NCI-H1417 (cell line): ENCODE data around the gene VAPA.

Source experiments
- DNase-seq, 3 experiments: peaks; one replicate each; lab custom pipeline; 2025; lab: John Stamatoyannopoulos, UW

The VAPA gene

DNA sequence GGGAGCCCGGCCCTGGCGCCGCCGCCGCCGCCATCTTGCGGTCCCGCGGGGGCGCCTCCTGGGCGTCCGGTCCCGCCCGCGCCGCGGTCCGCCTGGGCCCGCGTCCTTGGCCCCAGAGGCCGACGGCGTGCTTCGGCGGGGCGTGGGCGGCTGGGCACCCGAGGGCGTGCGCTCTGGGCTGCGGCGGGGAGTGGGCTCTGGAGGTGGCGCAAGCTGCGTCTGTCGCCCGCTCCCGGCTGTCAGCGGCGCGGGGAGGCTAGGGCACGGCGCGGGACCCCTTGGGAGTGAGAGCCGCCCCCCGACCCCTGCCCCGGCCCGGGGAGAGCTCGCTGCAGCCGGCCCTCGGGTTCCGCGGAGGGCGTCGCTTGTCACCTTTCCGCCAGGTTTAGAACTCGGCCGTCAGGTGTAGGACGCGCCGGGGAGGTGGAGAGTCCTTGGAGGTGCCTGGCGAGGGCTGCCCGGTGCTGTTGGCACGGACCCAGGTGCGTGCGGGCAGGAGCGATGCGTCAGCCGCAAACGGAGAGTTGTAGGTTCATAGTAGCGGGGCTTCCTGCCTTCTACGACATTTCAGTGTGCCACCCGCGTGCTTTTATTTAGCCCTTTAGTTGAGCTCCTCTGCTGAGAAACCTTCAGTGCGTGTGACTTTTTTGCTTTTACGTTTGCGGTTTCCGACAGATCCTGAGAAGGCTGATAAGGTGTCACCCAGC is 921 bp downstream of the VAPA start:
- DNase-seq: peak; percentile 39 to 82 (median 82)

DNA sequence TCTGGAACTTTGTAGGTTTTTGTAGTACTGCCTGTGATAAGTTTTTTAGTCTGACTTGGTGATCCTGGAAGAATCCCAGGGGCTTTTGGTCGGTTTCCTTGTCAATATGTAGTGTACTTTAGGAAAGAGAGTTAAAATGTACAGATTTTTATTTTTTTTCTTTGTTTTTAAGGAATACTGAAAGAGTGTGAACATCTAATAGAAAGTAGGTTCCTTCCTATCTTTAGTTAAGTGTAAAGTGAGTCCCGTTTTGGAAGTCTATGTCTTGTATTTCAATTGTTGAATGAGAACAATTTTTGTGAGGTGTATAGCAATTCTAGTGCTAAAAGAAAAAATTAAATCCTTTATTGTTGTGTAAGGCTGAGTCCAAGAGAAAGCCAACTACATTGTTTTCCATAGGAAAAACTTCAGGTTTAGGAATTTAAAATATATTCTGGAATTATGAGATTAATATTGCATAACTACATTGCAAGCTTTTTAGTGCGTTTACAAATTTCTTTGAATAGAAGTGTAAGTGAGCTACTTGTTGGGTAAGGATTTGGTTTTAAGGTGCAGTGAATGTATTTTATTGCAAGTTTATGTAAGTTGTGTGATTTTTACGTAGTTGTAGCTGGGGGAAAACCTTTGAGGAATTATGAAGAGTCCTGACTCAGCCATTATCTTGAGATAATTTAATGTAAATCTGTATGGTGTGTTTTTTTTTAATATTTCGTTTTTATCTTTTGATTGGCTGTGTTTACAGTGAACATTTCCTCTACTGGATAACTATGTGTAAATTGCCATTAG is 1.7 kb downstream of the VAPA start:
- no peak for DNase-seq

DNA sequence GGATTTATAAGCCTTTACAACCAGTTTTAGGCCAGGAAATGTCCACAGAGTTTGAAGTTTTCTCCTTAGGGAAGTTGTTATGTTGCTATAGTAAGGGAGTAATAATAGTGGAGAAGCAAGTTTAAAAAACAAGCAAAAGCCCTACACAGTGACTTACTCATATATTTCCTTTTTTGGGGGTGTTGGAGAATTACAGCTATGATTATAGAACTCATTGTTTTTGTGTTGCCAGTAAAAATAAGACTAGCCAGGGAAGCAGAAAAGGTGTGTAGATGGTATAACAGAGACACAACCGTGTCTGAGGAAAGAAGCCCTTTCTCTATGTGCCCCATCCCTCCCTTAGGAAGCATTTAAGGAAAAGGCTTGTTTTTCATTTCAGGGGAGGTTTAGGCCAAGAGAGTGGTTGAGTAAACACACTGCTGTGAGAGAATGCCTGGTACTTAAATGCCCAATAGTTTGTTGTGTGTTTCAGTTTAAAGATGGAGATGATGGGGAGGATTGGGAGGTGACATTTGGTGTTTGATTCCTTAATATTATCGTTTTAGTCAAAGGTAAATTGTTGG is 2.3 kb downstream of the VAPA start:
- peak in 1 of 3 experiments; percentile 25 for DNase-seq

DNA sequence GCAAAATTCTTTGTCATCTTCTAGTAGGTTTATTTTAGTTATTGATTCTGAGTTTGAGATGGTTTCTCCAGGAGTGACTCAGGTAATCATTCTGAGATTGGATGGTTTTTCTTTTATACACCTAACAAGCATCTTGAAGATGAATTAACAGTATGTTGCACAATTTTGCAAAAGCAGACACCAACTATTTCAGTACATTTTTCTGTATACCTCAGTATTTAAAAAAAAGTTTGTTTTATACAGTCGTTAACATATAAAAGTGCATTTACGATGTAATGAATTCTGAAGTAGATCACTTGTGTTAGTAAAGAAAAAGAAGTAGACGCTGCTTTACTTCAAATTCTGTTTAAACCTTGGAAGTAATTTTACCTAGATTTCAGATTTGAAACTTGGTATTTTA is 3.0 kb downstream of the VAPA start:
- no peak for DNase-seq

DNA sequence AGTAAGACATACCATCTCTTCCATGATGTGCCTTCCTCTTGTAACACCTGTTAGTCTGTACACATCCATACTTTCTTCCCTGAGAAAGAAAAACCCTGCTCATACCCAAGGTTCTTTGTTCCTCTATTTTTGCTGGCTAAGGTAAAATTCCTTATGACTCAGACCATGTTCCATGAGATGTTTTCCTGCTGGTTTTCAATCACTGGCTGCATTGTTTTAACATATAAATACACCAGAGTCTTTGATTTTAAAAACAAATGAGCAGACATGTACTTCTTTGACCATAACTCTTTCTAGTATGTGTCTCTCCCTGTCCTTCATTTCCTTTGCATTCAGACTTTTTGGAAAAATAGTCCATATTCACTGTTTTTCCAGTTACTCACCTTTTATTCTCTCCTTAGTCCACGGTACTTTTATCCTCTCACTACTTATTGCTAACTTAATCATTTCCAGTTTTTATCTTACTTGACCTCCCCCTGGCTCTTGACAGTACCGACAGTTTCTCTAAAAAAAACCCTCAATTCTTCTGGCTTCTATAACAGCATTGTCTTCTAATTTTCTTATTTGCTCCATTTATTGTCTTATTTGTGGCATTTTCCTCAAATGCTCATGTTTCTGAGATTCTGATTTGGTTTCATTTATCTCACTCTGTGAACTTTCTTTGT is 4.3 kb downstream of the VAPA start:
- DNase-seq: no peak

DNA sequence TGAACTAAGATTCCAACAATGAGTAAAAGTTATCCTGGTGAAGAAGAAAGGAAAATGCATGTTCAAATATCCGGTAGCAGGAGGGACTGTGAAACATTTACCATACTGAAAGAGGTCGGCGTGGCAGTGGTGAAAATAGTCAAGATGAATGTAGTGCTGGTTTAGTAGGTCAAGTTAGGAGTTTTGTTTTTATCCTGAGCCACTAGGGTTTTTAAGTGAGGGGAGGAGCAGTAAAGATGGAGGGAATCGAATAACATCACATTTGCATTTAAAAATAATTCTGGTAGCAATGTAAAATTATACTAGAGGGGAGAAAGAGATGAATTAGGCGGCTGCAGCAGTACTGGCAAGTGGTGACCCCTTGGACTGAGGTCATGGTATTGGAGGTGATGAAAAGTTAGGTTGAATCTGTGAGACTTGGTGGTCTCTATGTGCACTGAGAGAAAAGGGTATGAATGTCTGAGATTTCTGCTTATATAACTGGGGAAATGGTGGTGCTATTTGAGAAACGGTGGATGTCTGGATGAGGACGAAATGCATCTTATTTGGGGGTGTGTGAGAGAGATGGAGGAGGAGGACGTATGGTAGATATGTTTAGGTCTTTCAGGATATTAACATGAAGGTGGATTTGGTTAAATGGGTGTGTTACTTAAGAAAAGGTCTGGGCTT is 5.9 kb downstream of the VAPA start:
- DNase-seq: no peak

DNA sequence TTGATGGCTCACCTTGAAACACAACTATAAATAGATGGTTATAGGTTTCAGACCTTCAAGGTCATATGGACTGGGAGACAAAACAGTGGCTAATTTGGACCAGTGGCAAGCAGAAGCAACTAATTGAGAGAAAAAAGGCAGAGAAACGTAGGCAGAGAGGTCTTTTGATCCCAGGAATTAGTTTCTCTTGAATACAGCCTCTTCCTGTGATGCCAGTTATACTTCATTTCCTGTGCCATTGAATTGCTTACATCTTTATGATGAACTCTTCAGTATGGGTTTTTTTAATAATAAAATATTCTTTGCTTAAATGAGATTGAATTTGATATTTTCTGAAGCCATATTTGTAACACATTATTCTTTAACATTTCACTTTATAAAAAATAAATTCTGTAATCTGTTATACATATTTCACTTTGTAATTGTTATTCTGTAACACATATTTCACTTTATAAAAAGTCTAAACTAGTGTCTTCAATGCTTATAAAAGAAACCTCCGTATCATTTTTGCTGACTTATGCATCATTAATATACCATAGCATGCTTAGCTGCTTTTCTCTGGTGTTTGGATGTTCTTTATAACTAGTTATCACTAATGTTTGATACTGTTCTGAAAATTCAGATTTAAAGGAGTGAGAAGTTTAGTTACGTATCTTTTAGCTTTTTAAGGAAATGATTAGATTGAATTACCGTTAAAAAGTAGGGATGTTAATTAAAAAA is 8.9 kb downstream of the VAPA start:
- no peak for DNase-seq

DNA sequence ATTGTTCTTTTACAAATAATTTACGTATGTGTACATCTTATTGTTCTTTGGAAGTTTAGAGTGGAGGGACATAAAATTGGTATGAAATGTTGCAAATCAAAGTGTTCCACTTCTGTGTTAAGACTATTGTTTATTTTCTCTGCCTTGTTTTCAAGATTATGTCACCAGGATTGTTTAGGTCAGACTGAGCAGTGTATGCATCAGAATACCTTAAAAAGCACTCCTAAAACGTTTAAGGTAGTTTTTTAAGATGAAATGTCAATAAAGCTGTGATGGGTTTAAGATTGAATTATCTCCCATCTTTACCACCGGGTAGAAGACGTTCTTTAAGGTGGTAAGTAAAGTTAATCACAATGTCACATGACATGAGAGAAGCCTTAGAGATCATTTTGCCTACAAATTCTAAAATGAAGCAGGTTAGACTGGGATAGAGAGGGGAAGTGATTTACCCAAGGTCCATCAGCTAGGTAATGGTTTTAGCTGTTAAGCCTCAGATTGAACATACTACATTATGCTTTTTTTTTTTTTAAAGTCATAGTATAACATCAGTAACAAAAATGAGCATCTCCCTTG is 10.6 kb downstream of the VAPA start:
- DNase-seq: no peak

DNA sequence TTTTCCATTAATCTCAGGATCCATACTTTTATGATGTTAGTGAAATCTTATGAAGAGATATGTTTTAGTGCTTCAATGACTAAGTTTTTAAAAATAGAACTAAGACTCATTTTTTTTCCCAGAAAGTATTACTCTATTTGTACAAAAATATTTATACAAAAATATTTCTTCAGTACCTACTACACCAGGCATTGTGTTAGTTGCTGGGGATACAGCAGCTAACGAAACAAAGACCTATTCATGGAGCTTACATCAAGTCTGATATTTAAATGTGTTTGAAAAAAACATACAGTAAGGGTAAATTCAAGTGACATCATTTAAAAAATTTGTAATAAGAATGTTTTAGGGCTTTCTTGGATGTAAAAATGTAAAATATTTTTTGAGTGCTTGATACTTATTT is 11.6 kb downstream of the VAPA start:
- no peak for DNase-seq

DNA sequence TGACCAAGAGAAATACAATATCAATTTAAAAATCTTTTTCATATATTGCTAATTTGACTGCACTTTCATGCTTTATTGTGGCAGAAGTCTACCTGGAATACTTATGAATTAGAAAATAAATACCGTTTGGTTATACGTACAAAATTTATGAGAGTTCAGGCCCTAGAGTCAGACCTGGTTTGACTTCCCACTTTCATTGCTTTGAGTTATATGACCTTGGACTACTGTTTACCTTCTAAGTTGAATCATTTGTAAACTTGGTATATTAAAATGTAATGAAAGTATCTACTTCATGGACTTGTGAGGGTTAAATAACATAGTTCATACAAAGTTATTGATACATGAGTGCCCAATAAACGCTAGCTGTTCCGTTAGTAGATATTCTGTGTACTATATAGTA is 12.0 kb downstream of the VAPA start:
- DNase-seq: no peak

DNA sequence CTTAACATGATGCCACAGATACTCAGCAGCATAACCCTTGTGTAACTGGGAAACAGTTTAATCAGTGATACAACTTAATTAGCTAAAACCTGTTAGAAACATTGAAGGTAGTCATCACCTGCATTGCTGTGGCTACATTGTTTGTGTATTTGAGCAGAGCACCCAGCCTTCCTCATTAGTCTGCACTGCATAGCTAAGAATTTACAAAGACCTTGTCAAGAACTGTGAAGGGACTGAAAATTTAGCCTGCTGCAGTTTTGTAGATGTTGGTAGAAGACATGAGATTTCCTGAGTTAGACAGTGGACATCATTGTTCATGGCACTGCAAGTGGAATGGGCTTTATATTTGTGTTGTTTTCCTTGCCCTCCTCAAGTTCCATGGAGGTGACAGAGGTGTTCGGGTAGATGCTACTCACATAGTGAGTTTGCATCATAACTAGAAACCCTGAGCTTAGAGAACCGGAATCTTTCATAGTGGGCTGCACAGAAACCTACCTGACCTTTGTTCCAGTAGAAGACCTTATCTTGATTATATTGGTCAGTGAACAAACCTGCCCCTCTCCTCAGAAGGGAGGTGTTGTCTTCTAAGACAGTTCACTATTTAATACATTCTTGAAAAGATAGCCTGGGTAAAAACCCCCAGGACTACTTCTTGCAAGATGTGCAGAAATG is 12.5 kb downstream of the VAPA start:
- no peak for DNase-seq

DNA sequence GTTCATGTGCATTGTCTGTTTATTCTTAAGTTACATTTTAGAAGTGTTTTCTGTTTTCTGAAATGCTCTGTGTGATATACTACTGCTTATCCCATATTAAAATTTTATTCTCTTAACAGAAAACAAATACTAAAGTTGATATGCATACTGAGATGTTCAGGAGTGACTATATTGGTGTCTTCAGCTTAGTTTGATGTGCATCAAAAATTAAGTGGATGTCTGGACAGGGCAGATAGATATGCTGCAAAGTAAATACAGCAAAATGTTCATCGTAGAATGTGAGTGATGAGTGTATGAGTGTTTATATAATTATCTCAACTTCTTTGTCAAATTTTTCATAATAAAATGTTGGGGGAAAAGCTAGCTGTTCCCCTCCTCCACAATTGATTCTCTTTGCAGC is 13.2 kb downstream of the VAPA start:
- DNase-seq: no peak

DNA sequence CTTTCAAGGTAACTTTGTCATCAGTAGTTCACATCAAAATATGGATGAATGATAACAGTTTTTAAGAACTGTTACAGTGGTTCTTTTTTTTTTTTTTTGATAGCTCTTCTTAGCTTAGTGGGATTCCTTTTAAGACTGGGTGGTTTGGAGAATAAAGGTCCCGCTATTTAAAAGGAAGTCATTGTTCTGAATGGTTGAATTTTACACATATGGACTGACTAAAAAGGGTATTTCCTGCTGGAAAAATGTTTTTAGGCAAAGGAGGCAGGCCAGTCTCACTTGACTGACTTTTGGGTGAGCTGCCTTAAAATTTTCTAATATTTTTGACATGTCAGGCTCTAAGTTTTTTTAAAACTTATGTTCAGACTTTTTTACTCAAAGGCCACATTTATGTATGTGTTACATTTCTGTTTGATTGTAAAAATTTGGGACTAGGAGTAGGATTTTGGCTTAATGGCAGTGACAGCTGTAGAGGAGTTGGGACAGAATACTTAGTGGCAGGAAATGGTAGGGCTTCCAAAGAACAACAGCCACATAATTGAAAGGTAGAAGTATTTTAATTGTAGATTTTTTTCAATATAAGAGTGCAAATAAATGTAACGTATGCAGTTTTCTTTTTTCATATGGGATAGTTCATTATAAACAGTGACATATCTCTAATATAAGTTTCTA is 13.7 kb downstream of the VAPA start:
- DNase-seq: no peak

DNA sequence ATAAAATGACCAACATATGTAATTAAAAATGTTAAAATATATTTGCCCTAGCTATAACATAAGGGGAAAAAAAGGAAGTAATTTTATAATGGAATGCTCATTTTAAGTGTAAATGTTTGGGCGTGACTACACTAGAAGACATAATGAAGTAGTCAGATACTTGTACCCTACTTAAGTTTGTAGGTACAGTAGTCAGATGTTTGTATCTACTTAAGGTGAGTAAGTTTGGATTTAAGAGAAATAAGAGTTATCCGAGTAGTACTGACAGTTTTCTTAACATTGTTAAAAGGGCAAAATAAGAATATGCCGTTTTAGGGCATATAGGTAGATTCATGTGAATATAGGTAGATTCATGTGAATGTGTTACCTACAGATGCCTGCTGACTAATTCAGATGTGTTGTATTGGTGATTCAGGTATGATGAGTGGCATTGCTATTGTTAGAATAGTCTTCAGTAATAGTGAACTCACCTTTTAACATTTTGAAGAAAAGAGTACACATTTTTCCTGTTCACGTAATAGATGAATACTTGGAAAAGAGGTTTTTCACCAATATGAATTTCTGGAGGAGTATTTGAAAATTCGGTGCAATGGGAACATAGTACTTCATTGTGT is 14.9 kb downstream of the VAPA start:
- DNase-seq: no peak

DNA sequence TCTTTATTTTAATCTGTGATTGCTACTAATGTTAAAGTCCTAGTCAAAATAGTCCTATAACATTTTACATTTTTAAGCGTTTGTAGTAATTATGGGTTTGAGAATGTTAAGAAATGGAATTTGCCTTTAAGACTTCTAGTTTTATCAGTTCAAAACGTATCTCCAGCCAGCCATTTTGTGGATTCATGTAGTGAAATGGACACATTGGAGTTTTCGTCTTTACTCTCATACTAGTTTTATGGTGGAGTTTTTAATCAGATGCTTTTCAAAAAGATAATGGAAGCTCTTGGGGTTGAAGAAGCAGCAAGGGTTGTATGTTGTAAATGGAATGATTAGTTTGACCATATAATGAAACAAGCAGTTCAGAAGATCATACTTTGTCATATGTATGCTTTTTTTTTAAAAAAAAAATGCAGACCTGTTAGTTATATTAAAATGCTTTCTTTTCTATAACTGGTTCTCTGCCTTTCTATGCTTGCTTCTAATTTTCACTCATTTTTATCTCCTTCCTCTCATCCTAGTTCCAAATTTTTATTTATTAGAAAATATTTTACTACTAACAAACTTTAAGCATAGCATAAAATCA is 16.6 kb downstream of the VAPA start:
- DNase-seq: no peak

DNA sequence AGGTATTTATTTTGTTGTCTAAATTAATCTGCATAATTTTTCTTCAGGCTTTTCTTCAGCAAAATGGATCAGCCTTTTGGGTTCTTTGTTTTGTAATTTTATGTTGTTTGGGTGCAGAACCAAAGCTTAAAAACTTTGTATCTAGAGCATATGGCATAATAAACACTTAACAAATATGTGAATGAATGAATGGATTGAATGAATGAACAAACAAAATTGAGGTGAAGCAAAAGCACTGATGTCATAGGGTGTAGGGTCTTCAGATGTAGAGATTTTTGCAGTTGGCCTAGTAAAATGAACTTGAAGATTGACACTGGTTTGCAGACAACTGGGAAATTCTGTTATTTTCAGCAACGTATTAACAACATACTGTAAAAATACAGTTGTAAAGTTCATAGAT is 17.3 kb downstream of the VAPA start:
- no peak for DNase-seq

DNA sequence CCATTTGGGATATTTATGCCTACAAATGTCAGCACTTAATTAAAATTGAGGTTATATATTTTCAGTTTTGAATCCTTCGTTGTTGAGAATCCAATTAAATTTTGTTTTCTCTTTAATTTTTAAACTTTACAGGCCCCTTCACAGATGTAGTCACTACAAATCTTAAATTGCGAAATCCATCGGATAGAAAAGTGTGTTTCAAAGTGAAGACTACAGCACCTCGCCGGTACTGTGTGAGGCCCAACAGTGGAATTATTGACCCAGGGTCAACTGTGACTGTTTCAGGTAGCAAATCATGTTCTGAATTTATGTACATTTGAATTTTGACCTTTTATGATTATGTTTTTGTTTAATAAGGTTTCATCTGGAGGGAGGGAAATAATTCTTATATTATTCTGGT is 17.9 kb downstream of the VAPA start:
- DNase-seq: no peak

DNA sequence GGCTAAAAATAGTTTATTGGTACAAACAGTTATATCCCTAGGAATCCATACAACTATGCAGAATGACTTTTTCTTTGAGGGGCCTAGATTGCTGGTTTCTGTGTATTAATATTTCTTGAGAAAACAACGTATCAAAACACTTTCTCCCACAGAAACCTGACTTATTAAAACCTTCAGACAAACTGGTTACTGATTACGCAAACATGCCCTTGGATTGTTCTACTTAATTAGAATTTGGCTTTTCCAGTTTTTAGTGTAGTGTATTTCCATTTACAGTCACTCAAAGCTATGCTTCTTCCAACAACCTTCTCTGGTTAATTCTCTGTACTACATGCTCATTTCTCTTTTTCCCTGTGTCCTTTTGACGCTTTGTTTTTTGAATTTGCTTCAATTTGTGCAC is 20.0 kb downstream of the VAPA start:
- DNase-seq: no peak

DNA sequence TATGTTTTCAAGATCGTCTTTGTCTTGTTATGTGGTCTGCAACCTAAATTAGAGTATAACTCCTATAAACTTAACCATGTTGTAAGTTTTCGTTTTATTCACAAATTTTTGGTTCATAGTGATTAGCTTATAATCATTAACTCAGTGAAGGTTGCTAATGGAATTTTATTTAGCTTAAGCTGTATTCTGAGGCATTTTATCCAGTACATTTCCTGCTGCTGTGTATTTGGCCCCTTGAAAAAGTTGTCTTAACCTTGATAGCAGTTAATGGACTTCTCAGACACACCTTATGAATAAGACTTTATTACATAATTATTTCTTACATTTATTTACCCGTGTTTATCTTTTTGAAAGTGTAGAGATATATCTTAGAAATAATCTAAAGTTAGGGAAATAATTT is 20.5 kb downstream of the VAPA start:
- no peak for DNase-seq
